Measurements from ENCODE around the gene EZH1.
A peak's percentile ranks its signal among the peaks of the same experiment; 100 is the strongest.
"Not testable (repeated sequence)": the region's sequence is repeated elsewhere in the genome, so short reads cannot be mapped to it uniquely, and the experiment has no call there.

EZH1 gene

GRCh38 chr17:42665581-42666001 is 79.2 kb downstream of the EZH1 start:
- Histone ChIP-seq H2AFZ (ENCODE audit: low read length) (no peak overlapping the region), H4K8ac (ENCODE audit: low read depth, low read length) (no peak overlapping the region), H2BK12ac (ENCODE audit: low read length) (no peak overlapping the region), H2BK120ac (ENCODE audit: low read depth, low read length) (no peak overlapping the region), H3K18ac (ENCODE audit: low read length) (no peak overlapping the region), H3K27me3 (ENCODE audit: control insufficient read depth in 3 of 3, insufficient read depth in 3 of 3, low read depth in 1 of 3, low read length in 3 of 3) (peaks cover 0 to 3% (median 0%) of the 10 kb centered on the region in 3 experiments), H2BK5ac (ENCODE audit: low read length) (no peak overlapping the region), H4K91ac (ENCODE audit: low read depth, low read length, poor library complexity) (no peak overlapping the region), H3K4ac (ENCODE audit: low read length) (no peak overlapping the region), H3K79me1 (ENCODE audit: low read depth, low read length) (peaks cover 3% of the 10 kb centered on the region), H3K4me3 (ENCODE audit: low read length in 2 of 2) (no peak overlapping the region), H3K9ac (ENCODE audit: low read depth, low read length, poor library complexity) (no peak overlapping the region), H3K23ac (ENCODE audit: low read depth, low read length, poor library complexity) (no peak overlapping the region), H2BK15ac (ENCODE audit: low read length) (no peak overlapping the region), H3K4me2 (ENCODE audit: insufficient read depth, low read length, poor library complexity, severe bottlenecking) (no peak overlapping the region), H3K27ac (replicated peaks; ENCODE audit: low read length) (no peak overlapping the region), H3K14ac (ENCODE audit: low read length) (no peak overlapping the region), H2AK5ac (ENCODE audit: low read depth, low read length) (no peak overlapping the region), H3K9me3 (replicated peaks in 1 of 2; ENCODE audit: control insufficient read depth in 2 of 2, insufficient read depth in 1 of 2, low read depth in 1 of 2, low read length in 2 of 2) (no peaks in the 10 kb centered on the region), H3K4me1 (ENCODE audit: control insufficient read depth in 2 of 2, insufficient read depth in 1 of 2, low read depth in 1 of 2, low read length in 2 of 2) (peaks cover 0 to 10% of the 10 kb centered on the region in 2 donors), H3K36me3 (replicated peaks in 1 of 2; ENCODE audit: control insufficient read depth in 2 of 2, insufficient read depth in 2 of 2, low read length in 2 of 2) (peaks cover 10 to 77% of the 10 kb centered on the region in 2 donors)
- no CpG with 5 or more reads among the region's 14 CpGs for WGBS, 2 donors (ENCODE audit: extremely low coverage in 2 of 2, insufficient read length in 2 of 2, insufficient replicate concordance in 1 of 2)
- DNase-seq (ENCODE audit: low spot score) = no peak

- H4K8ac ChIP-seq (ENCODE audit: low read depth, low read length) = no peak overlapping the region
- H3K23ac ChIP-seq (ENCODE audit: low read depth, low read length, poor library complexity) = no peak overlapping the region
- no peak overlapping the region for H3K18ac ChIP-seq (ENCODE audit: low read length)
- H2BK12ac ChIP-seq (ENCODE audit: low read length) = no peak overlapping the region
- DNase-seq (ENCODE audit: low spot score) = no peak
- H3K27me3 ChIP-seq (ENCODE audit: control insufficient read depth in 3 of 3, insufficient read depth in 3 of 3, low read depth in 1 of 3, low read length in 3 of 3) = no peaks in the 10 kb centered on the region
- peaks cover 2 to 39% of the 10 kb centered on the region in 2 donors for H3K36me3 ChIP-seq (replicated peaks in 1 of 2; ENCODE audit: control insufficient read depth in 2 of 2, insufficient read depth in 2 of 2, low read length in 2 of 2)
- H2AFZ ChIP-seq (ENCODE audit: low read length) = no peak overlapping the region
- H3K79me1 ChIP-seq (ENCODE audit: low read depth, low read length) = no peaks in the 10 kb centered on the region
- no peak overlapping the region for H2AK5ac ChIP-seq (ENCODE audit: low read depth, low read length)
- H3K4ac ChIP-seq (ENCODE audit: low read length) = no peak overlapping the region
- WGBS, 2 donors (ENCODE audit: extremely low coverage in 2 of 2, insufficient read length in 2 of 2, insufficient replicate concordance in 1 of 2) = no CpG with 5 or more reads among the region's 7 CpGs
- no peak overlapping the region for H2BK15ac ChIP-seq (ENCODE audit: low read length)
- no peak overlapping the region for H4K91ac ChIP-seq (ENCODE audit: low read depth, low read length, poor library complexity)
- no peak overlapping the region for H3K4me2 ChIP-seq (ENCODE audit: insufficient read depth, low read length, poor library complexity, severe bottlenecking)
- H3K27ac ChIP-seq (replicated peaks; ENCODE audit: low read length) = no peak overlapping the region
- peaks cover 0 to 4% of the 10 kb centered on the region in 2 donors for H3K9me3 ChIP-seq (replicated peaks in 1 of 2; ENCODE audit: control insufficient read depth in 2 of 2, insufficient read depth in 1 of 2, low read depth in 1 of 2, low read length in 2 of 2)
- H2BK5ac ChIP-seq (ENCODE audit: low read length) = no peak overlapping the region
- H3K14ac ChIP-seq (ENCODE audit: low read length) = no peak overlapping the region
- H3K4me3 ChIP-seq (ENCODE audit: low read length in 2 of 2) = no peak overlapping the region
- H3K9ac ChIP-seq (ENCODE audit: low read depth, low read length, poor library complexity) = no peak overlapping the region
- no peak overlapping the region for H2BK120ac ChIP-seq (ENCODE audit: low read depth, low read length)
- peaks cover 2 to 3% of the 10 kb centered on the region in 2 donors for H3K4me1 ChIP-seq (ENCODE audit: control insufficient read depth in 2 of 2, insufficient read depth in 1 of 2, low read depth in 1 of 2, low read length in 2 of 2)
These were observed 84.0 kb downstream of the EZH1 start for GRCh38 chr17:42660692-42661345.

- H3K79me1 ChIP-seq (ENCODE audit: low read depth, low read length); H2BK120ac ChIP-seq (ENCODE audit: low read depth, low read length): not testable (repeated sequence)
- WGBS, 2 donors (ENCODE audit: extremely low coverage in 2 of 2, insufficient read length in 2 of 2, insufficient replicate concordance in 1 of 2) = no CpG with 5 or more reads among the region's 14 CpGs
These were observed 84.9 kb downstream of the EZH1 start for GRCh38 chr17:42659932-42660274.

GRCh38 chr17:42659079-42659931 is 85.5 kb downstream of the EZH1 start, which contains the start of gene TUBG2:
Gene TUBG2 (plus strand): TSS chr17:42659284. CDS start chr17:42659504, 220 bp downstream.
- H3K9ac ChIP-seq (ENCODE audit: low read depth, low read length, poor library complexity) = peak within 1 kb of the TSS; percentile 97
- no peak within 1 kb of the TSS for H4K8ac ChIP-seq (ENCODE audit: low read depth, low read length)
- no peak within 1 kb of the TSS for H2BK12ac ChIP-seq (ENCODE audit: low read length)
- peak; percentile 85 for DNase-seq (ENCODE audit: low spot score)
- no peak within 1 kb of the TSS for H2AK5ac ChIP-seq (ENCODE audit: low read depth, low read length)
- peak within 1 kb of the TSS; percentile 62 for H3K23ac ChIP-seq (ENCODE audit: low read depth, low read length, poor library complexity)
- H2BK5ac ChIP-seq (ENCODE audit: low read length) = peak within 1 kb of the TSS; percentile 2
- peak within 1 kb of the TSS; percentile 90 for H3K4me2 ChIP-seq (ENCODE audit: insufficient read depth, low read length, poor library complexity, severe bottlenecking)
- peaks cover 2 to 3% of the 10 kb centered on the region in 2 donors for H3K4me1 ChIP-seq (ENCODE audit: control insufficient read depth in 2 of 2, insufficient read depth in 1 of 2, low read depth in 1 of 2, low read length in 2 of 2)
- no CpG with 5 or more reads among the region's 59 CpGs for WGBS, 2 donors (ENCODE audit: extremely low coverage in 2 of 2, insufficient read length in 2 of 2, insufficient replicate concordance in 1 of 2)
- H3K27me3 ChIP-seq (ENCODE audit: control insufficient read depth in 3 of 3, insufficient read depth in 3 of 3, low read depth in 1 of 3, low read length in 3 of 3) = no peaks in the 10 kb centered on the region
- peak within 1 kb of the TSS; percentile 96 for H2AFZ ChIP-seq (ENCODE audit: low read length)
- peaks cover 2 to 29% of the 10 kb centered on the region in 2 donors for H3K36me3 ChIP-seq (replicated peaks in 1 of 2; ENCODE audit: control insufficient read depth in 2 of 2, insufficient read depth in 2 of 2, low read length in 2 of 2)
- peak within 1 kb of the TSS; percentile 66 to 84 for H3K4me3 ChIP-seq (ENCODE audit: low read length in 2 of 2)
- no peak within 1 kb of the TSS for H3K27ac ChIP-seq (replicated peaks; ENCODE audit: low read length)
- H4K91ac ChIP-seq (ENCODE audit: low read depth, low read length, poor library complexity) = no peak within 1 kb of the TSS
- no peak within 1 kb of the TSS for H3K4ac ChIP-seq (ENCODE audit: low read length)
- H3K14ac ChIP-seq (ENCODE audit: low read length) = peak within 1 kb of the TSS; percentile 57
- H3K18ac ChIP-seq (ENCODE audit: low read length) = peak within 1 kb of the TSS; percentile 95
- no peaks in the 10 kb centered on the region for H3K79me1 ChIP-seq (ENCODE audit: low read depth, low read length)
- H2BK15ac ChIP-seq (ENCODE audit: low read length) = peak within 1 kb of the TSS; percentile 52
- H3K9me3 ChIP-seq (replicated peaks in 1 of 2; ENCODE audit: control insufficient read depth in 2 of 2, insufficient read depth in 1 of 2, low read depth in 1 of 2, low read length in 2 of 2) = peaks cover 0 to 4% of the 10 kb centered on the region in 2 donors
- H2BK120ac ChIP-seq (ENCODE audit: low read depth, low read length) = no peak within 1 kb of the TSS

More at GRCh38 chr17:42659932-42660274, 84.9 kb downstream of the EZH1 start:
- not testable (repeated sequence) for H3K9me3 ChIP-seq (replicated peaks in 1 of 2; ENCODE audit: control insufficient read depth in 2 of 2, insufficient read depth in 1 of 2, low read depth in 1 of 2, low read length in 2 of 2); H3K18ac ChIP-seq (ENCODE audit: low read length); H2BK12ac ChIP-seq (ENCODE audit: low read length); H2BK15ac ChIP-seq (ENCODE audit: low read length); H4K8ac ChIP-seq (ENCODE audit: low read depth, low read length); DNase-seq (ENCODE audit: low spot score); H3K27ac ChIP-seq (replicated peaks; ENCODE audit: low read length); H3K23ac ChIP-seq (ENCODE audit: low read depth, low read length, poor library complexity); H3K9ac ChIP-seq (ENCODE audit: low read depth, low read length, poor library complexity); H2BK5ac ChIP-seq (ENCODE audit: low read length); H3K4ac ChIP-seq (ENCODE audit: low read length); H2AK5ac ChIP-seq (ENCODE audit: low read depth, low read length); H4K91ac ChIP-seq (ENCODE audit: low read depth, low read length, poor library complexity); H3K14ac ChIP-seq (ENCODE audit: low read length); H3K27me3 ChIP-seq (ENCODE audit: control insufficient read depth in 3 of 3, insufficient read depth in 3 of 3, low read depth in 1 of 3, low read length in 3 of 3); H3K4me1 ChIP-seq (ENCODE audit: control insufficient read depth in 2 of 2, insufficient read depth in 1 of 2, low read depth in 1 of 2, low read length in 2 of 2)
- peak overlapping the region; percentile 90 for H3K4me2 ChIP-seq (ENCODE audit: insufficient read depth, low read length, poor library complexity, severe bottlenecking)
- H3K36me3 ChIP-seq (replicated peaks in 1 of 2; ENCODE audit: control insufficient read depth in 2 of 2, insufficient read depth in 2 of 2, low read length in 2 of 2) = peaks cover 2 to 32% of the 10 kb centered on the region in 2 donors
- peak overlapping the region; percentile 66 to 84 for H3K4me3 ChIP-seq (ENCODE audit: low read length in 2 of 2)
- peak overlapping the region; percentile 96 for H2AFZ ChIP-seq (ENCODE audit: low read length)
